Endothelial cell of umbilical vein (primary cell): Measurements from ENCODE around the gene SRSF1. TPM values are rescaled to one million over a fixed set of nuclear protein-coding genes. Genes with fewer than 3 reads are reported as not detected.

Source experiments
- BruUV-seq: library from RNA; stranded (reverse); fragments of 400-500 nt; replicated peaks from 2 replicates; lab custom pipeline; 2021; lab: Mats Ljungman, UMichigan
- CTCF ChIA-PET: fragments of 300-600, 350-600 bp; sonication (Branson Sonifier 250); formaldehyde crosslinking; loops from one replicate; lab custom pipeline; 2021; ENCODE audit warnings: antibody characterized with exemption, inconsistent platforms; lab: Charles Lee
- POLR2A ChIA-PET: fragments of 300-600, 350-600 bp; sonication (Branson Sonifier 250); formaldehyde crosslinking; loops from one replicate; lab custom pipeline; 2021; ENCODE audit warnings: antibody characterized with exemption, inconsistent platforms; lab: Charles Lee
- DNase-seq: peaks from one replicate; pipeline ENCODE4 v3.0.0-alpha.2; 2011; ENCODE audit warnings: low read depth, low spot score
- FAIRE-seq: peaks from 2 replicates; lab custom pipeline; 2011; peaks lifted over from hg19 to GRCh38; lab: Jason Lieb, UNC
- H2AFZ ChIP-seq: 2 replicates; pipeline ENCODE4 v1.6.0; 2012; ENCODE audit warnings: low read depth, low read length, control low read depth, inconsistent platforms
- H3K27ac ChIP-seq: 2 replicates; pipeline ENCODE4 v1.5.1; 2011; ENCODE audit warnings: low read depth, mild to moderate bottlenecking, control low read depth, low read length, moderate library complexity; ENCODE audit not compliant: insufficient read depth
- H3K27me3 ChIP-seq, 2 experiments: 2 replicates each; pipeline versions ENCODE4 v1.6.0 to v1.6.1; 2011; ENCODE audit warnings: low read length in 2 of 2, mixed read lengths in 1 of 2; ENCODE audit not compliant: control insufficient read depth in 2 of 2, insufficient read depth in 2 of 2
- H3K36me3 ChIP-seq, 2 experiments: 2 replicates in 1 of 2; 3 replicates in 1 of 2; pipeline ENCODE4 v1.5.1; 2011; ENCODE audit warnings: low read length in 2 of 2, mild to moderate bottlenecking in 1 of 2, moderate library complexity in 1 of 2; ENCODE audit not compliant: control insufficient read depth in 2 of 2, insufficient read depth in 2 of 2; ENCODE audit errors: extremely low read depth in 1 of 2
- H3K4me1 ChIP-seq: 3 replicates; pipeline ENCODE4 v1.5.1; 2011; ENCODE audit warnings: mild to moderate bottlenecking, low read length; ENCODE audit not compliant: control insufficient read depth, insufficient read depth; ENCODE audit errors: extremely low read depth
- H3K4me2 ChIP-seq: 2 replicates; pipeline ENCODE4 v1.6.1; 2011; ENCODE audit warnings: low read length, control low read depth, mixed read lengths; ENCODE audit not compliant: insufficient read depth
- H3K4me3 ChIP-seq, 3 experiments: fragments of 200-600 bp in 1 of 3; sonication (generic), shearing (Covaris generic) in 1 of 3; replicated peaks in 1 of 3; 2 replicates each; pipeline ENCODE4 v1.5.1; 2011 to 2016; ENCODE audit warnings: control low read depth in 3 of 3, low read length in 3 of 3, mild to moderate bottlenecking in 2 of 3, inconsistent platforms in 1 of 3, low read depth in 1 of 3, moderate library complexity in 1 of 3; ENCODE audit not compliant: insufficient read depth in 1 of 3
- H3K79me2 ChIP-seq: 2 replicates; pipeline ENCODE4 v1.6.0; 2012; ENCODE audit warnings: low read length, inconsistent platforms; ENCODE audit not compliant: control insufficient read depth, insufficient read depth
- H3K9ac ChIP-seq: replicated peaks from 2 replicates; pipeline ENCODE3; 2011; ENCODE audit warnings: low read length, control low read depth; ENCODE audit not compliant: insufficient read depth; ENCODE audit errors: extremely low read depth
- H3K9me1 ChIP-seq: replicated peaks from 3 replicates; pipeline ENCODE4 v1.6.0; 2011; ENCODE audit warnings: mild to moderate bottlenecking, low read length; ENCODE audit not compliant: control insufficient read depth, insufficient read depth; ENCODE audit errors: extremely low read depth
- H3K9me3 ChIP-seq: replicated peaks from 2 replicates; pipeline ENCODE4 v1.5.1; 2012; ENCODE audit warnings: low read length, inconsistent platforms; ENCODE audit not compliant: control insufficient read depth, insufficient read depth
- H4K20me1 ChIP-seq: replicated peaks from 2 replicates; pipeline ENCODE3; 2011; ENCODE audit warnings: mild to moderate bottlenecking, low read length; ENCODE audit not compliant: control insufficient read depth, insufficient read depth; ENCODE audit errors: extremely low read depth
- EZH2 ChIP-seq: IDR thresholded peaks from 2 replicates; pipeline ENCODE4 v1.6.1; 2012; ENCODE audit warnings: borderline replicate concordance, low read depth, mild to moderate bottlenecking, moderate library complexity, low read length, inconsistent platforms; ENCODE audit not compliant: severe bottlenecking
- FOS ChIP-seq: IDR thresholded peaks from 2 replicates; pipeline ENCODE4 v1.6.1; 2011; ENCODE audit warnings: mild to moderate bottlenecking, low read length, moderate library complexity, borderline replicate concordance; ENCODE audit not compliant: insufficient read depth
- GATA2 ChIP-seq: IDR thresholded peaks from 2 replicates; pipeline ENCODE4 v1.7.0; 2011; ENCODE audit warnings: low read depth, mild to moderate bottlenecking, moderate library complexity, mixed read lengths, low read length; ENCODE audit not compliant: insufficient read length, insufficient read depth
- JUN ChIP-seq: IDR thresholded peaks from 2 replicates; pipeline ENCODE4 v1.6.1; 2011; ENCODE audit warnings: borderline replicate concordance, low read depth; ENCODE audit not compliant: insufficient read length, insufficient read depth
- MYC ChIP-seq: IDR thresholded peaks from one replicate; pipeline ENCODE4 v1.6.1; 2011; ENCODE audit warnings: mild to moderate bottlenecking, low read depth, low read length
- POLR2A ChIP-seq: IDR thresholded peaks from 2 replicates; pipeline ENCODE4 v1.6.1; 2012; ENCODE audit warnings: low read depth, mild to moderate bottlenecking, control low read depth, low read length
- POLR2AphosphoS5 ChIP-seq: IDR thresholded peaks from 2 replicates; pipeline ENCODE4 v1.6.1; 2012; ENCODE audit warnings: low read depth, mild to moderate bottlenecking, control low read depth, low read length, moderate library complexity; ENCODE audit not compliant: insufficient read depth
- dilution Hi-C: fragments of 300-500 bp; cut with MboI; formaldehyde crosslinking; loops from one replicate; pipeline ENCODE4 v1.15.0; 2019; ENCODE audit warnings: low sequenced_read_pairs; ENCODE audit not compliant: extremely low pct_ligation_motif_present
- intact Hi-C: fragments of 100-400 bp; cut with micrococcal nuclease; formaldehyde crosslinking; loops from one replicate; pipeline ENCODE4 v1.10.0; 2022
- polyA plus RNA-seq, 4 experiments: library from polyadenylated mRNA; depleted of rRNA in 3 of 4; stranded (reverse) in 3 of 4; unstranded in 1 of 4; fragments of >200 nt; gene quantifications; 2 replicates each; pipeline versions ENCODE4 v1.2.1 to v1.2.3, GENCODE V29; 2011 to 2012; ENCODE audit warnings: missing spikeins in 1 of 4
- total RNA-seq: library from RNA; stranded (reverse); gene quantifications from 2 replicates; pipeline ENCODE4 v1.2.3, GENCODE V29; 2021
- TF ChIP-seq, protein P1 (sequence below), 2 donors: IDR thresholded peaks; 1 replicate in 1 of 2; 2 replicates in 1 of 2; pipeline ENCODE4 v1.5.1; 2011; ENCODE audit warnings: low read length in 2 of 2, mild to moderate bottlenecking in 2 of 2, moderate library complexity in 2 of 2, control low read depth in 1 of 2, inconsistent platforms in 1 of 2, low read depth in 1 of 2; ENCODE audit not compliant: insufficient read depth in 1 of 2; ENCODE audit errors: extremely low read depth in 1 of 2
- TF ChIP-seq, protein P2 (sequence below): IDR thresholded peaks from 2 replicates; pipeline ENCODE4 v1.6.1; 2011; ENCODE audit not compliant: insufficient read depth, insufficient read length

SRSF1 gene
- total and polyA plus RNA-seq, 2 donors (not counting 3 experiments of a cell fraction or from before 2014, with no cell fraction given): 133 to 316 TPM

DNA sequence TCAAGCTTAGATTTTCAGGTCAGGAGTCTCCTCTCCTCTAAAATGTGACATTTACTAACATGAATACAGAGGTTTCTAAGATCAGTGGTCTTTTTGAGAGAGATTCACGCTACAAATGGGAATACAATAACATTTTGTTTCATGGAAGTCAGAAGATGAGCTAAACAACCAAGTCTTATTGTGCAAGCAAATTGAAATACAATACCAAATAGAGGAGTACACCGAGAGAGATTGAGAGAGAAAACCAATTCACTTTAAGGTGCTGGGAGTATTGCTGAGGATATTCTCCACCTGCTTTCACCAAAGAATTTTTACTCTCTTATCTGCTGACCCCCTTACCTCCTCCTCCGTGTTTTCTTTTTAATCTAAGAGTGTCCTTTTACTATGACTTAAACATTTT lies 30.5 kb downstream of the SRSF1 start:
- H3K9me1 ChIP-seq: no peaks in the 10 kb centered on the region
- ChIA-PET CTCF (interaction anchor here (1.0 to 2.4 kb wide), 4 partner anchors 9 to 119 kb away, joined by 3 to 8 read pairs (median 6); partner anchors contain the start of gene CUEDC1), POLR2A (no interaction called here)
- no peak overlapping the region for H3K4me3 ChIP-seq
- no peak for TF ChIP-seq FOS
- TF ChIP-seq POLR2A: no peak
- TF ChIP-seq, protein P1, sequence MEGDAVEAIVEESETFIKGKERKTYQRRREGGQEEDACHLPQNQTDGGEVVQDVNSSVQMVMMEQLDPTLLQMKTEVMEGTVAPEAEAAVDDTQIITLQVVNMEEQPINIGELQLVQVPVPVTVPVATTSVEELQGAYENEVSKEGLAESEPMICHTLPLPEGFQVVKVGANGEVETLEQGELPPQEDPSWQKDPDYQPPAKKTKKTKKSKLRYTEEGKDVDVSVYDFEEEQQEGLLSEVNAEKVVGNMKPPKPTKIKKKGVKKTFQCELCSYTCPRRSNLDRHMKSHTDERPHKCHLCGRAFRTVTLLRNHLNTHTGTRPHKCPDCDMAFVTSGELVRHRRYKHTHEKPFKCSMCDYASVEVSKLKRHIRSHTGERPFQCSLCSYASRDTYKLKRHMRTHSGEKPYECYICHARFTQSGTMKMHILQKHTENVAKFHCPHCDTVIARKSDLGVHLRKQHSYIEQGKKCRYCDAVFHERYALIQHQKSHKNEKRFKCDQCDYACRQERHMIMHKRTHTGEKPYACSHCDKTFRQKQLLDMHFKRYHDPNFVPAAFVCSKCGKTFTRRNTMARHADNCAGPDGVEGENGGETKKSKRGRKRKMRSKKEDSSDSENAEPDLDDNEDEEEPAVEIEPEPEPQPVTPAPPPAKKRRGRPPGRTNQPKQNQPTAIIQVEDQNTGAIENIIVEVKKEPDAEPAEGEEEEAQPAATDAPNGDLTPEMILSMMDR (IDR thresholded peaks at IDR 0.05; ENCODE audit: extremely low read depth in 1 of 2, insufficient read depth in 1 of 2, low read depth in 1 of 2, low read length in 2 of 2): no peak
- TF ChIP-seq, protein P2, sequence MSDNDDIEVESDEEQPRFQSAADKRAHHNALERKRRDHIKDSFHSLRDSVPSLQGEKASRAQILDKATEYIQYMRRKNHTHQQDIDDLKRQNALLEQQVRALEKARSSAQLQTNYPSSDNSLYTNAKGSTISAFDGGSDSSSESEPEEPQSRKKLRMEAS: no peak
- no peak for TF ChIP-seq GATA2
- TF ChIP-seq MYC: no peak
- TF ChIP-seq POLR2AphosphoS5: no peak
- TF ChIP-seq EZH2: no peak
- no peak for TF ChIP-seq JUN
- no peak overlapping the region for H2AFZ ChIP-seq
- H3K27me3 ChIP-seq: no peaks in the 10 kb centered on the region
- FAIRE-seq (no peak), DNase-seq (no peak)
- intact Hi-C loops: no loop called here
- peaks cover 14 to 22% of the 10 kb centered on the region in 2 experiments for H3K36me3 ChIP-seq
- H3K9me3 ChIP-seq: no peaks in the 10 kb centered on the region
- H3K79me2 ChIP-seq: peaks cover 11% of the 10 kb centered on the region
- no peaks in the 10 kb centered on the region for H4K20me1 ChIP-seq
- no TSS peak for BruUV-seq
- H3K4me1 ChIP-seq: no peaks in the 10 kb centered on the region
- no peak overlapping the region for H3K9ac ChIP-seq
- dilution Hi-C loops: loop anchor here (25.0 kb wide), 1 partner anchor 114 kb away; the partner anchor contains the start of gene MRPS23
- H3K27ac ChIP-seq: no peak overlapping the region
- H3K4me2 ChIP-seq: no peak overlapping the region
